C4-2B (cell line): Measurements from ENCODE around the gene DRGX.

ENCODE experiments used
- H3K27ac ChIP-seq: fragments of 450-650 bp; 2 replicates; pipeline ENCODE4 v1.5.1; 2017
- CTCF ChIP-seq: fragments of 450-650 bp; conservative IDR thresholded peaks from 2 replicates; pipeline ENCODE4 v1.5.1; 2017; ENCODE audit warnings: mild to moderate bottlenecking
- ZFX ChIP-seq: fragments of 450-650 bp; IDR thresholded peaks from 2 replicates; pipeline ENCODE4 v1.6.1; 2017

Gene DRGX

GRCh38 chr10:49407151-49407550 lies 11.3 kb upstream of the DRGX start:
- H3K27ac ChIP-seq: no peak overlapping the region
- no peak for TF ChIP-seq ZFX
- no peak for TF ChIP-seq CTCF

- H3K27ac ChIP-seq: no peak overlapping the region
- no peak for TF ChIP-seq CTCF
- no peak for TF ChIP-seq ZFX
These were observed 8.5 kb upstream of the DRGX start for GRCh38 chr10:49404321-49404878.

GRCh38 chr10:49403363-49403762 lies 7.5 kb upstream of the DRGX start:
- TF ChIP-seq CTCF (no peak), ZFX (no peak)
- H3K27ac ChIP-seq: no peak overlapping the region

- no peak overlapping the region for H3K27ac ChIP-seq
- TF ChIP-seq CTCF: no peak
- TF ChIP-seq ZFX: no peak
These were observed 4.5 kb upstream of the DRGX start for GRCh38 chr10:49400365-49400764.

GRCh38 chr10:49398986-49399385 lies 3.1 kb upstream of the DRGX start:
- TF ChIP-seq CTCF: no peak
- no peak for TF ChIP-seq ZFX
- no peak overlapping the region for H3K27ac ChIP-seq

GRCh38 chr10:49398000-49398861 lies 2.3 kb upstream of the DRGX start:
- H3K27ac ChIP-seq: no peak overlapping the region
- TF ChIP-seq CTCF (no peak), ZFX (no peak)
